Activated CD8-positive, alpha-beta memory T cell treated with anti-CD3 and anti-CD28 coated beads, Interleukin-2, amount 50 U/mL, for 1 hour (primary cell): ENCODE results near the gene MAX.

ENCODE experiments used
- DNase-seq: peaks from one replicate; pipeline ENCODE4 v3.0.0-alpha.2; 2020; ENCODE audit errors: extremely low read depth

The MAX gene

GRCh38 chr14:65102441-65103149, at the start of gene MAX:
TSS of gene MAX (minus strand) at chr14:65102517. CDS start at chr14:65102339, 178 bp downstream.
- DNase-seq = peak; percentile 97

GRCh38 chr14:65151609-65151956, 49.3 kb upstream of the MAX start:
- DNase-seq = no peak

GRCh38 chr14:65150898-65151608, 48.7 kb upstream of the MAX start:
- DNase-seq = no peak

- no peak for DNase-seq
Observed at GRCh38 chr14:65149116-65149515, 46.8 kb upstream of the MAX start.

GRCh38 chr14:65144170-65144569, 41.9 kb upstream of the MAX start:
- no peak for DNase-seq

- DNase-seq = no peak
Observed at GRCh38 chr14:65142914-65143625, 40.8 kb upstream of the MAX start.

GRCh38 chr14:65142429-65142828, 40.1 kb upstream of the MAX start:
- DNase-seq = no peak

- no peak for DNase-seq
Observed at GRCh38 chr14:65141523-65141922, 39.2 kb upstream of the MAX start.

- DNase-seq = no peak
Observed at GRCh38 chr14:65137648-65138307, 35.5 kb upstream of the MAX start.

GRCh38 chr14:65134651-65135579, 32.6 kb upstream of the MAX start:
- DNase-seq = no peak

GRCh38 chr14:65132855-65133254, 30.5 kb upstream of the MAX start:
- no peak for DNase-seq

GRCh38 chr14:65131301-65131701, 29.0 kb upstream of the MAX start:
- no peak for DNase-seq

GRCh38 chr14:65128096-65128495, 25.8 kb upstream of the MAX start:
- no peak for DNase-seq

GRCh38 chr14:65117769-65118745, 15.7 kb upstream of the MAX start:
- no peak for DNase-seq

GRCh38 chr14:65115615-65116014, 13.3 kb upstream of the MAX start:
- no peak for DNase-seq

- no peak for DNase-seq
Observed at GRCh38 chr14:65110525-65110924, 8.2 kb upstream of the MAX start.

- no peak for DNase-seq
Observed at GRCh38 chr14:65109357-65109756, 7.0 kb upstream of the MAX start.

GRCh38 chr14:65107200-65107599, 4.9 kb upstream of the MAX start:
- no peak for DNase-seq

- DNase-seq = no peak
Observed at GRCh38 chr14:65106736-65107135, 4.4 kb upstream of the MAX start.

- no peak for DNase-seq
Observed at GRCh38 chr14:65106316-65106715, 4.0 kb upstream of the MAX start.
